Measurements from ENCODE around the gene NAA20. TPM values are rescaled to one million over a fixed set of nuclear protein-coding genes. Genes with fewer than 3 reads are reported as not detected.

The NAA20 gene
- total RNA-seq, 1 experiment from 2014 or later: 31.0 TPM

GRCh38 chr20:20009784-20010253 is 7.3 kb upstream of the NAA20 start:
- intact Hi-C loops (cut with micrococcal nuclease; ENCODE audit: unreplicated experiment): no loop called here
- no peak for TF ChIP-seq CTCF (IDR thresholded peaks at IDR 0.05; ENCODE audit: unreplicated experiment)
- no TSS peak for BruUV-seq (replicated peaks)
- no peaks in the 10 kb centered on the region for H3K9me3 Mint-ChIP-seq (ENCODE audit: low read depth, unreplicated experiment)
- no peaks in the 10 kb centered on the region for H3K27me3 Mint-ChIP-seq (ENCODE audit: unreplicated experiment)
- DNase-seq: no peak
- H3K4me3 Mint-ChIP-seq (ENCODE audit: low read depth, unreplicated experiment): no peak overlapping the region
- CTCF ChIA-PET: no interaction called here
- H3K36me3 Mint-ChIP-seq (ENCODE audit: insufficient read depth, unreplicated experiment): no peaks in the 10 kb centered on the region
- H3K27ac Mint-ChIP-seq (ENCODE audit: unreplicated experiment): no peak overlapping the region
- H3K4me1 Mint-ChIP-seq (ENCODE audit: low read depth, unreplicated experiment): no peaks in the 10 kb centered on the region

DNA sequence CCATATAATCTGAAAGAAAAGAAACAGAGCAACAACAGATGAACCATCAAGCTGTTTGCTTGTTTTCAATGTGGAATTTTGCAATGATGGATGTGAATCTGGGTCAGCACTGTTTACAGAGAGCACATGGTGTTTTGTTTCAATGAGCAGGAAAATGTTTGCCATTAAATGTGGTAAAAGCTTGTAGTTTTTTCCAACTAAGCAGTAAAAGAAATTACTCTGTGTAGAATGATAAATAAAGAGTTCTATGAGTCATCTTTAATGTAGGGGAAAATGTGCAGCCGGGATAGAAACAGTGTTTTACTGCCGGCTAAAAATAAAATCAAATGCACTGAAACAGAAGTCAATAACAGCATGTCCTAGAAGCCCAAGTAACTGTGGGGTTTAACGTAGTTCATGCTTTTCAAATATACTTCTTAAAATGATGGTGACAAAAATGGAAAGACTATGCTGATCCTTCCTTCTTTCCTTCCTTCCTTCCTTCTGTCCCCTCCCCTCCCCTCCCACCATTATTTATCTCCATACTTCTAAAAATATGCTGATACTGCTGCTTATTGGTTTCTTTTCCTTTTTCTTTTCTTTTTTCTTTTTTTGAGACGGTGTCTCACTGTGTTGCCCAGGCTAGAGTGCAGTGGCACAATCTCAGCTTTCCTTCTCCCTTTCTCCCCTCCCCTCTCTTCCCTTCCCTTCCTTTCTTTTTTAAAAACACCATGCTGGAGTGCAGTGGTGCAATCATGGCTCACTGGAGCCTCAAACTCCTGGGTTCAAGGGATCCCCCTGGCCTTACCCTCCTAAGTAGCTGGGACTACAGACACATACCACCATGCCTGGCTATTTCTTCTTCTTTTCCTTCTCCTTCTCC is 6.3 kb upstream of the NAA20 start:
- Mint-ChIP-seq H3K4me3 (ENCODE audit: low read depth, unreplicated experiment) (no peak overlapping the region), H3K27ac (ENCODE audit: unreplicated experiment) (no peak overlapping the region), H3K36me3 (ENCODE audit: insufficient read depth, unreplicated experiment) (no peaks in the 10 kb centered on the region), H3K4me1 (ENCODE audit: low read depth, unreplicated experiment) (no peaks in the 10 kb centered on the region), H3K27me3 (ENCODE audit: unreplicated experiment) (no peaks in the 10 kb centered on the region), H3K9me3 (ENCODE audit: low read depth, unreplicated experiment) (no peaks in the 10 kb centered on the region)
- no peak for DNase-seq
- intact Hi-C loops (cut with micrococcal nuclease; ENCODE audit: unreplicated experiment): no loop called here
- TF ChIP-seq CTCF (IDR thresholded peaks at IDR 0.05; ENCODE audit: unreplicated experiment): no peak
- BruUV-seq (replicated peaks): no TSS peak
- CTCF ChIA-PET: no interaction called here

DNA sequence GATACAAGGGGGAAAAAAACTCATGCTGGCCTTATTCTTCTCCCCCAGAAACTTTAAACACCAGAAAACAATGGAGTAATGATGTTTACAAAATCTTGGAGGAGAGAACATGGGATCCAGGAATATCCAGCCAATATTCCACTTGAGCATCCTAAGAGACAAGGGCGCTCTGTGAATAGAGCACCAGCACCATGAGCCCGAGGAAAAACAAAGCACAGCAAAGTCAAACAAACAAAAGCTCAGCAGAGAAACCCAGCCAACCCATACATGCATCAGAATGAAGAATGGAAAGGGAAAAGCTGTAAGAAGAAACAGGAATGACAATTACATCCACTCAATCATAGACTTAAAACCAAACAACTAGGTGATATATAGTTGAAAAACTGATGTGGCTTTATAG is 4.6 kb upstream of the NAA20 start:
- Mint-ChIP-seq H3K4me3 (ENCODE audit: low read depth, unreplicated experiment) (no peak overlapping the region), H3K27me3 (ENCODE audit: unreplicated experiment) (no peaks in the 10 kb centered on the region), H3K4me1 (ENCODE audit: low read depth, unreplicated experiment) (no peaks in the 10 kb centered on the region), H3K27ac (ENCODE audit: unreplicated experiment) (no peak overlapping the region), H3K9me3 (ENCODE audit: low read depth, unreplicated experiment) (no peaks in the 10 kb centered on the region), H3K36me3 (ENCODE audit: insufficient read depth, unreplicated experiment) (peaks cover 9% of the 10 kb centered on the region)
- no peak for DNase-seq
- BruUV-seq (replicated peaks): no TSS peak
- no peak for TF ChIP-seq CTCF (IDR thresholded peaks at IDR 0.05; ENCODE audit: unreplicated experiment)
- CTCF ChIA-PET: no interaction called here
- intact Hi-C loops (cut with micrococcal nuclease; ENCODE audit: unreplicated experiment): no loop called here

DNA sequence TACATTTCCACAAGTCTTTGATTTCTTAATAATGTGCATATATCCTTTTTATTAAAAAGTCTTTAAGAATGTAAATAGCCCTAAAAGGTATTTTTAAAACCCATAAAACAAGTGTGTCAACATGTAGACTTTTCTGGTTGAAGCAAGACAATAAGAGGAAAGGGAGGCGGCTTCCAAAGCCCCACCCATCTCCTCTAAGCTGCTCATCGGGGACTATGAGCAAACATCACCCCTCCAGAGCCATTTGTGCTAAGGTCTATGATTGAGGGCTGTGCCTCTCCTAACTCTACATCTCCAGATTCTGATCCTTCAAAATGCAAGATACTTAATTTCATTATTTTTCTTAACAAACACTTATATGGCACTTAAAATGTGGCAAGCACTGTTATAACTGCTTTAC is 2.5 kb upstream of the NAA20 start:
- CTCF ChIA-PET: no interaction called here
- TF ChIP-seq CTCF (IDR thresholded peaks at IDR 0.05; ENCODE audit: unreplicated experiment): no peak
- H3K9me3 Mint-ChIP-seq (ENCODE audit: low read depth, unreplicated experiment): no peaks in the 10 kb centered on the region
- H3K4me3 Mint-ChIP-seq (ENCODE audit: low read depth, unreplicated experiment): no peak overlapping the region
- BruUV-seq (replicated peaks): no TSS peak
- peaks cover 13% of the 10 kb centered on the region for H3K36me3 Mint-ChIP-seq (ENCODE audit: insufficient read depth, unreplicated experiment)
- H3K4me1 Mint-ChIP-seq (ENCODE audit: low read depth, unreplicated experiment): peaks cover 9% of the 10 kb centered on the region
- DNase-seq: no peak
- no peak overlapping the region for H3K27ac Mint-ChIP-seq (ENCODE audit: unreplicated experiment)
- H3K27me3 Mint-ChIP-seq (ENCODE audit: unreplicated experiment): no peaks in the 10 kb centered on the region
- intact Hi-C loops (cut with micrococcal nuclease; ENCODE audit: unreplicated experiment): no loop called here

Measured in Calu3 (cell line).